Measurements from ENCODE around the gene NPAS4. TPM values are rescaled to one million over a fixed set of nuclear protein-coding genes. Genes with fewer than 3 reads are reported as not detected.

Gene NPAS4
- polyA plus RNA-seq, 2 of the 4 experiments (the other 2 are of a cell fraction), result 0.03 TPM; not detected in 1

- Histone ChIP-seq H3K9me3 (no peaks in the 10 kb centered on the region), H3K27ac (no peak overlapping the region), H3K4me1 (peaks cover 5% of the 10 kb centered on the region), H3K4me2 (no peak overlapping the region), H3K4me3 (no peak overlapping the region)
- no peak for TF ChIP-seq ZSCAN20 (CRISPR knock-in tag; IDR thresholded peaks at IDR 0.05)
- TF ChIP-seq HDAC2 (IDR thresholded peaks at IDR 0.05), result no peak
- no peak for TF ChIP-seq CEBPB (IDR thresholded peaks at IDR 0.05)
- TF ChIP-seq, protein P1, sequence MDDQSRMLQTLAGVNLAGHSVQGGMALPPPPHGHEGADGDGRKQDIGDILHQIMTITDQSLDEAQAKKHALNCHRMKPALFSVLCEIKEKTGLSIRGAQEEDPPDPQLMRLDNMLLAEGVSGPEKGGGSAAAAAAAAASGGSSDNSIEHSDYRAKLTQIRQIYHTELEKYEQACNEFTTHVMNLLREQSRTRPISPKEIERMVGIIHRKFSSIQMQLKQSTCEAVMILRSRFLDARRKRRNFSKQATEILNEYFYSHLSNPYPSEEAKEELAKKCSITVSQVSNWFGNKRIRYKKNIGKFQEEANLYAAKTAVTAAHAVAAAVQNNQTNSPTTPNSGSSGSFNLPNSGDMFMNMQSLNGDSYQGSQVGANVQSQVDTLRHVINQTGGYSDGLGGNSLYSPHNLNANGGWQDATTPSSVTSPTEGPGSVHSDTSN (IDR thresholded peaks at IDR 0.05), result no peak
- no peak for TF ChIP-seq POLR2A (IDR thresholded peaks at IDR 0.05; ENCODE audit: low read length)
- TF ChIP-seq E2F6 (IDR thresholded peaks at IDR 0.05; ENCODE audit: borderline replicate concordance, low read depth), result no peak
- TF ChIP-seq CHD2 (IDR thresholded peaks at IDR 0.05; ENCODE audit: low read length, partially characterized antibody), result no peak
- POLR2A ChIA-PET, result no interaction called here
- ATAC-seq (no peak), DNase-seq (ENCODE audit: low read depth in 1 of 2, low spot score in 1 of 2) (no peak), FAIRE-seq (no peak)
- WGBS (ENCODE audit: missing lambda C conversion rate), result 30% methylated on average over 6 of the region's 6 CpGs
- CTCF ChIA-PET, result interaction anchor here (1.7 to 57.7 kb wide), 4 partner anchors 5 to 421 kb away, joined by 4 to 1614 read pairs (median 810); partner anchors contain the start of genes MRPL11, NPAS4 and RBM4B
These were observed 7.7 kb upstream of the NPAS4 start for GRCh38 chr11:66413167-66413566.

DNA sequence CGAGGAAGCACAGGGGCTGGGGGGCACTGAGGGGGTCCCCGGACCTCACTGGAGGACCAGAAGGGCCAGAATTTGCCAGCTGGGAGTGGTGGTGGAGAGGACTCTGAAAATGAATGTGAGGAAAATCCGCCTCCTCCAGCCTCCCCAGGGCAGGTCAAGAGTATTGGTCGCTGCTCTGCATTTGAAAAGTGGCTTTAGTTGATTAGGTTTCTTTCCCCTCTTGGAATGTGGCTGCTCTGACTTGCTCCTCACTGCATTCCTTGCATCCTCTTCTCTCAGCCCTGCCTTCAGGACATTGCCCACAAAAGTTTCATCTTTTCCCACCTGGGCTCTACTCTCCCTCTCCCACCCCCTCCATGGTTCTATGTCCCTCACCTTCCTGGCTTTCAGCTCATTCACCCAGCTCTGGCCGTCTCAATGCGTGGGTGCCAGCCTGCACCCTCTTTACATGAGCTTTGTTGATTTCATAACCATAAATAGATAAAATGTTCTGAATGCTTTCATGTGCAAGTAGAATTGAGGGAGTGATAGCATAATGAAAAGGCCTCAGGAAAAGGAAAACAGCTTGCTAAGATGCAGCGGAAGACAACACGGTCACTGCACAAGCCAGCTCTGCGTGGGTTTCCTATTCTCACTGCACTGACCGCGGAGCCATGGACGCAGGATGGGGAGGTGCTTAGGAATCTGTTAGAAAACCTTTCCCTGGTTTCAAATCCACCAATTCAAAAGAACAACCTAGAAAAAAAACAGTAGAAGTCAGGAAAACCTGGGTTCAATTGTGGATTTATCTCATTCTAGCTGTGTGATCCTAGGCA is 6.5 kb upstream of the NPAS4 start:
- DNase-seq (ENCODE audit: low read depth in 1 of 2, low spot score in 1 of 2) (no peak), ATAC-seq (no peak), FAIRE-seq (no peak)
- H3K27ac ChIP-seq, result no peak overlapping the region
- H3K4me3 ChIP-seq, result no peak overlapping the region
- H3K9me3 ChIP-seq, result no peaks in the 10 kb centered on the region
- peaks cover 9% of the 10 kb centered on the region for H3K4me1 ChIP-seq
- 49% methylated on average over 12 of the region's 12 CpGs for WGBS (ENCODE audit: missing lambda C conversion rate)
- no peak overlapping the region for H3K4me2 ChIP-seq
- TF ChIP-seq RCOR1 (IDR thresholded peaks at IDR 0.05; ENCODE audit: low read depth, low read length) (no peak), CHD2 (IDR thresholded peaks at IDR 0.05; ENCODE audit: low read length, partially characterized antibody) (no peak), ATOH8 (CRISPR knock-in tag; IDR thresholded peaks at IDR 0.05; ENCODE audit: low read depth) (no peak), POLR2AphosphoS2 (conservative IDR thresholded peaks at IDR 0.05; ENCODE audit: low read length) (no peak), REST (IDR thresholded peaks at IDR 0.05) (no peak), BHLHE40 (IDR thresholded peaks at IDR 0.05; ENCODE audit: low read depth, low read length) (no peak), CBX2 (IDR thresholded peaks at IDR 0.05; ENCODE audit: borderline replicate concordance, low read depth) (no peak)
- ChIA-PET POLR2A (no interaction called here), CTCF (interaction anchor here (1.0 to 57.7 kb wide), 7 partner anchors 4 to 429 kb away, joined by 3 to 1614 read pairs (median 4); partner anchors contain the start of genes MRPL11, NPAS4, RBM4B and RCE1)

- TF ChIP-seq MYC (IDR thresholded peaks at IDR 0.05; ENCODE audit: borderline replicate concordance, low read length), result no peak
- TF ChIP-seq ZFP36 (IDR thresholded peaks at IDR 0.05; ENCODE audit: borderline replicate concordance, partially characterized antibody), result no peak
- no peak for TF ChIP-seq SREBF2 (IDR thresholded peaks at IDR 0.05)
- TF ChIP-seq RNF2 (IDR thresholded peaks at IDR 0.05; ENCODE audit: borderline replicate concordance, low read depth), result no peak
- TF ChIP-seq, protein P2, sequence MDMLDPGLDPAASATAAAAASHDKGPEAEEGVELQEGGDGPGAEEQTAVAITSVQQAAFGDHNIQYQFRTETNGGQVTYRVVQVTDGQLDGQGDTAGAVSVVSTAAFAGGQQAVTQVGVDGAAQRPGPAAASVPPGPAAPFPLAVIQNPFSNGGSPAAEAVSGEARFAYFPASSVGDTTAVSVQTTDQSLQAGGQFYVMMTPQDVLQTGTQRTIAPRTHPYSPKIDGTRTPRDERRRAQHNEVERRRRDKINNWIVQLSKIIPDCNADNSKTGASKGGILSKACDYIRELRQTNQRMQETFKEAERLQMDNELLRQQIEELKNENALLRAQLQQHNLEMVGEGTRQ (IDR thresholded peaks at IDR 0.05), result 0 out of 2 replicates have a peak, but pooled peaks have one; percentile 11
- WGBS (ENCODE audit: missing lambda C conversion rate), result 2% methylated on average over 2 of the region's 2 CpGs
- Histone ChIP-seq H3K4me3 (no peak overlapping the region), H3K4me1 (peaks cover 12% of the 10 kb centered on the region), H3K27ac (no peak overlapping the region), H3K9me3 (no peaks in the 10 kb centered on the region), H3K4me2 (no peak overlapping the region)
- CTCF ChIA-PET, result interaction anchor here (0.9 to 57.7 kb wide), 6 partner anchors 3 to 263 kb away, joined by 3 to 1614 read pairs (median 3); partner anchors contain the start of genes DPP3, MRPL11 and NPAS4
- FAIRE-seq (no peak), DNase-seq (ENCODE audit: low read depth in 1 of 2, low spot score in 1 of 2) (no peak), ATAC-seq (no peak)
- POLR2A ChIA-PET, result no interaction called here
These were observed 5.4 kb upstream of the NPAS4 start for GRCh38 chr11:66415423-66415822.
